Right cardiac atrium (tissue), 5 donors: Measurements from ENCODE around the gene ORC5. TPM values are rescaled to one million over a fixed set of nuclear protein-coding genes. Genes with fewer than 3 reads are reported as not detected.

ENCODE experiments used
- ATAC-seq, 2 donors: fragments of 200-7000 bp; cut with Tn5 transposase; one replicate each; pipeline versions ENCODE4 v1.8.0 to v1.9.1; 2020; ENCODE audit warnings: moderate library complexity in 2 of 2, mild to moderate bottlenecking in 1 of 2
- DNase-seq, 3 donors: peaks; one replicate each; pipeline ENCODE4 v3.0.0-alpha.2; 2020
- H3K27ac ChIP-seq: one replicate; pipeline ENCODE4 v1.5.1; 2013; ENCODE audit warnings: mild to moderate bottlenecking, low read length, control low read depth, moderate library complexity
- H3K27me3 ChIP-seq: one replicate; pipeline ENCODE4 v1.6.1; 2013; ENCODE audit not compliant: control insufficient read depth, insufficient read depth
- H3K4me1 ChIP-seq: one replicate; pipeline ENCODE4 v1.6.1; 2013; ENCODE audit warnings: low read length; ENCODE audit not compliant: control insufficient read depth, insufficient read depth
- H3K4me3 ChIP-seq: one replicate; pipeline ENCODE4 v1.5.1; 2013; ENCODE audit warnings: low read length, control low read depth
- H3K9me3 ChIP-seq: one replicate; pipeline ENCODE4 v1.6.1; 2013; ENCODE audit warnings: low read length; ENCODE audit not compliant: control insufficient read depth
- WGBS: extraction: QIAGEN DNeasy Blood & Tissue Kit; methylation state at CpG from one replicate; pipeline ENCODE4 v1.1.7; 2013; 5-methylcytosine and 5-hydroxymethylcytosine counted together
- intact Hi-C, 4 donors: fragments of 100-400 bp; cut with DNase I; formaldehyde crosslinking; loops; one replicate each; pipeline versions ENCODE4 v1.11.0 to v1.14.0; 2022 to 2023
- polyA plus RNA-seq: library from polyadenylated mRNA; stranded (reverse); fragments of 200-250 nt; gene quantifications from one replicate; pipeline ENCODE4 v1.2.3, GENCODE V29; 2013
- total RNA-seq, 4 donors: library from RNA; stranded (reverse); fragmentation: NEBNext Ultra II Directional; extraction: Animal tissue kit (Norgen Biotek cat#: 25700); gene quantifications; one replicate each; pipeline ENCODE4 v1.2.1, GENCODE V29; 2021
- donor health status: healthy with polysubstance abuse.
- donor health status: DM: no; HTN: yes; CAD: no.
- donor health status: DM: no; HTN: no; CAD: no.
- donor health status: DM: no; HTN: yes; CAD: no; lungs with severe emphysema.
- donor health status: DM: yes; HTN: yes; CAD: no.

The ORC5 gene
- total and polyA plus RNA-seq, 5 donors: 4.9 to 9.7 (median 9.3) TPM

DNA sequence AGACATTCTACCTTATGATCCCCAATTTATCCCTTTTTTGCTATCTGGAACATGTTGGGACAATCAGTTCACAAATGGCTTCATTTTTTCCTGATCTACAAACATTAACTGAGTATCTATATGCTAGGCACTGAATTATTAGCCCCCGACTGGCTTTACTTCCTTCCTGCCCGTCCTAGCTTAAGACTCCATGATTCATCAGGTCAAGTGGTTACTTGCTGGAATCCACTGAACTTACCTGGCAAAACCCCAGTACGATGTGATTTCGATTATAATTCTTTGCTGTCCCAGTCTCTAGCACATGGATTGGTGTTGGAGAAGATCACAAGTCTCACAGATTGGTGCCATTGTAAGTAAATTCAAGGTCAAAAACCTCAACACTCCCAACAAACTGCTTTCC, 77.1 kb downstream of the ORC5 start:
- H3K4me1 ChIP-seq: no peaks in the 10 kb centered on the region
- intact Hi-C loops: no loop called here
- WGBS: 94% methylated on average over 4 of the region's 4 CpGs
- DNase-seq (no peak), ATAC-seq (no peak)
- H3K9me3 ChIP-seq: no peaks in the 10 kb centered on the region
- no peaks in the 10 kb centered on the region for H3K27me3 ChIP-seq
- no peak overlapping the region for H3K27ac ChIP-seq
- no peak overlapping the region for H3K4me3 ChIP-seq

DNA sequence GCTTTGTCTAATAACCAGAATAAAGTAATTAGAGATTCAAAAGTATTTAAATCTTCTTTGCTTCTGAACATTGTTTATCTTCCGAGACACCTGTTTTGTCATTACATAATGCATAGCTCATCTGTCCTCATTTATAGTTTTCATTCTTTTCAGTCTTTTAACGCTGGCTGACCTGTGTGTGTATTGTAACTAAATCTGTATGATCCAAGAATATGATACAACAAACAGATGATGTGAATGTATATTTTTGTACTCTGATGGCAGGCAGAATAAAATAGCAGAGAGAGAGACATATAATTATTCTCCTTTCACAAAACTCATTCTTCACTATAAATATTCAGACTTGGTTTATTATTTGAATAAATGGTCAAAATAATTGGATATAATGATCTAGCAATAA, 80.6 kb downstream of the ORC5 start:
- Histone ChIP-seq H3K4me1 (no peaks in the 10 kb centered on the region), H3K9me3 (no peaks in the 10 kb centered on the region), H3K4me3 (no peak overlapping the region), H3K27ac (no peak overlapping the region), H3K27me3 (no peaks in the 10 kb centered on the region)
- ATAC-seq: no peak
- WGBS: 95% methylated on average over 2 of the region's 2 CpGs
- intact Hi-C loops: no loop called here
- DNase-seq: no peak

DNA sequence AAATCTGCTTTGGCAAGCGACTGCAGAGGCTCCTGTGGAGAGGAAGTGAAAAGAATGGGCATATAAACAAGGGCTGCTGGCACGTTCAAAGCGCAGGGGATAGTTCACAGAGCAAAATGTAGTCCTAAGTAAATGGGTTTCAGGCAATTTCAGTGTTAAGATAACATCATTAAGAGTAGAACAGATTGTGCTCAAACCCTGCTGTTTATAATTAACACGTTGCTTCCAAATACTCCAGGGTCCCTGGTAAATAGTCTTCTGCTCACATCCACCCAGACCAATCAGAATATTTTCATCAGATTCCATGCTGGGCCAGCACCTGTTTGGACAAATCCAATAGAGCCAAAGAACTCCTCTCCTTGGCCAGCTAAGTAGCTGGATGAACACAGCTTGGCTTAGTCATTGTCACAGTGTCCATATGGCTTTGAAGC, 81.4 kb downstream of the ORC5 start:
- no peak for ATAC-seq
- Histone ChIP-seq H3K4me3 (no peak overlapping the region), H3K27ac (no peak overlapping the region), H3K9me3 (no peaks in the 10 kb centered on the region), H3K27me3 (no peaks in the 10 kb centered on the region), H3K4me1 (no peaks in the 10 kb centered on the region)
- WGBS: 42% methylated on average over 4 of the region's 4 CpGs
- intact Hi-C loops: no loop called here
- no peak for DNase-seq

DNA sequence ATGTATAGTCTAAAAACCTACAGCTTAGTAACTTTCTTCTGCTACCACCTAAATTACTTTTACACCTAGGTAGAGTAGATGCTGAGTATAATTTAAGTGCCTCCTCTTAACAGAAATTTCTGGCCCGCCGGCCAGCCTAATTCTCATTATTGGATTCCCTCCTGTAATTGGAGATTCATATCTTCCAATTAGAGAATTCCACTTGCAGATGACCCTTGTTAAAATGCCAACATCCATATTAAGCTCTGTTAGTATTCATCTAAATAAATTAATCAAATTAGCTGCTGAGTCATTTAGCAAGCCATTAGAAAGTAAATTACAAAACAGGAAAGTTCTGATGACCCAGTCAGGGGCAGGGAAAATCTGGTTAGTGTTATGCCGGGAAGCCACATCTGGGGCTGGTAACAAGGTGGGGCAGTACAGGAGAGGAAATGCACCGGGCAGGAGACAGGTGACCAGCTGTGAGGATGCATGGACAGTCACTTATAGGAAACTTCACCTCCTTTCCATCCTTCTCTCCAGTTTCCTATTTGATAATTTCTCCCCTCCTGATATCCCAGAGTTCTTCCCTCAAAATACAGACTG, 82.8 kb downstream of the ORC5 start:
- Histone ChIP-seq H3K27ac (no peak overlapping the region), H3K9me3 (no peaks in the 10 kb centered on the region), H3K27me3 (no peaks in the 10 kb centered on the region), H3K4me1 (no peaks in the 10 kb centered on the region), H3K4me3 (no peak overlapping the region)
- ATAC-seq (no peak), DNase-seq (no peak)
- intact Hi-C loops: no loop called here
- WGBS: 77% methylated on average over 4 of the region's 4 CpGs

DNA sequence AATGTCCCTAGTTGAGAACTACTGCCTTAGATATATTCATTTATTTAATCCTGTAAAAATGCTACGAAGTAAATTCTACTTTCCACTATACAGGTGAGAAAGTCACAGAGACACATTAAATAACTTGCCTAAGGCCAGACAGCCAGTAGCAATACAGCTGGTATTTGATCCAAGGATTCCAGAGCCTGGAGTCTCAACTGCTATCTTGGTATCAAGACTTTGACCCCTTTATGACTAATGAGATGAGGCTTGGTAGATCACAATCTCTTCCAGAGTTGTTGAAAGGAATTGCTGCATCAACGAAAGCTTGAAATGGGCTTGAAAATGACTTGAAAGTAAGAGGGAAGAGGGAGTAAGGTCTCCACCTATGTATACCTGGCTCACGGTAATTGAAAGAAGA, 83.3 kb downstream of the ORC5 start:
- DNase-seq (no peak), ATAC-seq (no peak)
- H3K4me1 ChIP-seq: no peaks in the 10 kb centered on the region
- no peak overlapping the region for H3K4me3 ChIP-seq
- intact Hi-C loops: no loop called here
- no peaks in the 10 kb centered on the region for H3K9me3 ChIP-seq
- H3K27me3 ChIP-seq: no peaks in the 10 kb centered on the region
- WGBS: 94% methylated on average over 3 of the region's 3 CpGs
- no peak overlapping the region for H3K27ac ChIP-seq

- DNase-seq (no peak), ATAC-seq (no peak)
- WGBS: 80% methylated on average over 3 of the region's 3 CpGs
- Histone ChIP-seq H3K27ac (no peak overlapping the region), H3K4me3 (no peak overlapping the region), H3K9me3 (no peaks in the 10 kb centered on the region), H3K27me3 (no peaks in the 10 kb centered on the region), H3K4me1 (no peaks in the 10 kb centered on the region)
- intact Hi-C loops: no loop called here
Measured at GRCh38 chr7:104123786-104124185, 84.0 kb downstream of the ORC5 start.

DNA sequence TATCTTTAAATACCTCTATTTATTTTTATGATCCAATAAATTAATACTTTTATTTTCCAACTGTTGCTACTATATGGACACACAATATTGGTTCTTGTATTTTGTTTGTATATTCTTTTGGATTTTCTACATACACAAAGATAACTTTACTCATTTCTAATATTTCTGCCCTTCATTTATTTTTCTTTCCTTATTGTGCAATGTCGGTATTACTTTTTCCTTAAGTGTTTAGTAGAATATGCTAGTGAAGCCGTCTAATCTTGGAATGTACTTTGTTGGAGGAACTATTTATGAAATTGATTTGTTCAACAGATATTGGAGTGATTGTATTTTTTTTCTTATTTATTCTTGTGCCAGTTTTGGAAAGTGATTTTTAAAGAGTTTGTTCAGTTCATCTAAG, 94.0 kb downstream of the ORC5 start:
- intact Hi-C loops: no loop called here
- 84% methylated on average over 2 of the region's 2 CpGs for WGBS
- Histone ChIP-seq H3K4me3 (no peak overlapping the region), H3K27me3 (no peaks in the 10 kb centered on the region), H3K9me3 (no peaks in the 10 kb centered on the region), H3K4me1 (no peaks in the 10 kb centered on the region), H3K27ac (no peak overlapping the region)
- DNase-seq: no peak
- ATAC-seq: no peak

- no peaks in the 10 kb centered on the region for H3K27me3 ChIP-seq
- ATAC-seq (no peak), DNase-seq (no peak)
- no peaks in the 10 kb centered on the region for H3K4me1 ChIP-seq
- no peak overlapping the region for H3K4me3 ChIP-seq
- 77% methylated on average over 1 of the region's 1 CpG for WGBS
- H3K27ac ChIP-seq: no peak overlapping the region
- intact Hi-C loops: no loop called here
- no peaks in the 10 kb centered on the region for H3K9me3 ChIP-seq
Measured at GRCh38 chr7:104112623-104113022, 95.2 kb downstream of the ORC5 start.

DNA sequence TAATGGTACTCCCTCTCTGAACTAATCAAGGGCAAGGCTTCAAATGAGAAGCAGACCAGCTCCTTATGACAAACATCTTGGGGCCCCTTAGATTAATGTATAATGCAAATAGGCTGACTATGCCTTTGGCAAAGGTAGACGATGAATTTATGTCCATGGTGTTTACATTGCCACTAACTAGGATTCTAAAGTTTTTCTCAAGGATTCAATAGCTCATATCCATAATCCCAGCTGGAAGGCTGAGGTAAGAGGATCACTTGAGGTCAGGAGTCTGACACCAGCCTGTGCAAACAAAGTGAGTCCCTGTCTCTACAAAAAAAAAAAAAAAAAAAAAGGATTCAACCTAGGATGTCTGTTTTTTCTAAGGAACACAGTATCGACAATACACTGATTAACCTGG, 96.5 kb downstream of the ORC5 start:
- 75% methylated on average over 2 of the region's 2 CpGs for WGBS
- no peaks in the 10 kb centered on the region for H3K27me3 ChIP-seq
- no peak overlapping the region for H3K27ac ChIP-seq
- ATAC-seq (no peak), DNase-seq (no peak)
- no peaks in the 10 kb centered on the region for H3K9me3 ChIP-seq
- intact Hi-C loops: no loop called here
- H3K4me1 ChIP-seq: no peaks in the 10 kb centered on the region
- H3K4me3 ChIP-seq: no peak overlapping the region

- intact Hi-C loops: no loop called here
Measured at GRCh38 chr7:104106108-104106905, 101.5 kb downstream of the ORC5 start.

GRCh38 chr7:104098890-104099289, 108.9 kb downstream of the ORC5 start:
- Histone ChIP-seq H3K27ac (no peak overlapping the region), H3K27me3 (no peaks in the 10 kb centered on the region), H3K4me1 (no peaks in the 10 kb centered on the region), H3K4me3 (no peak overlapping the region), H3K9me3 (no peaks in the 10 kb centered on the region)
- DNase-seq: no peak
- intact Hi-C loops: no loop called here
- ATAC-seq: no peak
- 85% methylated on average over 1 of the region's 1 CpG for WGBS

More at GRCh38 chr7:104106108-104106905, 101.5 kb downstream of the ORC5 start:
- H3K27ac ChIP-seq: no peak overlapping the region
- DNase-seq (no peak), ATAC-seq (no peak)
- no peaks in the 10 kb centered on the region for H3K4me1 ChIP-seq
- no peaks in the 10 kb centered on the region for H3K9me3 ChIP-seq
- 78% methylated on average over 3 of the region's 3 CpGs for WGBS
- no peaks in the 10 kb centered on the region for H3K27me3 ChIP-seq
- H3K4me3 ChIP-seq: no peak overlapping the region
